Right ventricle myocardium inferior (tissue), 1 donor: Measurements from ENCODE around the gene CCDC18. TPM values are rescaled to one million over a fixed set of nuclear protein-coding genes. Genes with fewer than 3 reads are reported as not detected.
"Not testable (repeated sequence)": the region's sequence is repeated elsewhere in the genome, so short reads cannot be mapped to it uniquely, and the experiment has no call there.

Source experiments
- ATAC-seq: fragments of 200-7000 bp; cut with Tn5 transposase; one replicate; pipeline ENCODE4 v1.9.1; 2020; ENCODE audit warnings: mild to moderate bottlenecking, moderate library complexity
- DNase-seq: peaks from one replicate; pipeline ENCODE4 v3.0.0; 2021; ENCODE audit errors: missing footprints
- intact Hi-C: fragments of 100-400 bp; cut with DNase I; formaldehyde crosslinking; loops from one replicate; pipeline ENCODE4 v1.11.0; 2022
- long read RNA-seq: library from polyadenylated mRNA; unstranded; transcript quantifications from one replicate; pipeline ENCODE4 v2.0.0, GENCODE V29; 2021
- total RNA-seq: library from RNA; stranded (reverse); fragmentation: NEBNext Ultra II Directional; extraction: Animal tissue kit (Norgen Biotek cat#: 25700); gene quantifications from one replicate; pipeline ENCODE4 v1.2.1, GENCODE V29; 2021
- donor health status: DM: no; HTN: yes; CAD: no; lungs with severe emphysema.

The CCDC18 gene, protein sequence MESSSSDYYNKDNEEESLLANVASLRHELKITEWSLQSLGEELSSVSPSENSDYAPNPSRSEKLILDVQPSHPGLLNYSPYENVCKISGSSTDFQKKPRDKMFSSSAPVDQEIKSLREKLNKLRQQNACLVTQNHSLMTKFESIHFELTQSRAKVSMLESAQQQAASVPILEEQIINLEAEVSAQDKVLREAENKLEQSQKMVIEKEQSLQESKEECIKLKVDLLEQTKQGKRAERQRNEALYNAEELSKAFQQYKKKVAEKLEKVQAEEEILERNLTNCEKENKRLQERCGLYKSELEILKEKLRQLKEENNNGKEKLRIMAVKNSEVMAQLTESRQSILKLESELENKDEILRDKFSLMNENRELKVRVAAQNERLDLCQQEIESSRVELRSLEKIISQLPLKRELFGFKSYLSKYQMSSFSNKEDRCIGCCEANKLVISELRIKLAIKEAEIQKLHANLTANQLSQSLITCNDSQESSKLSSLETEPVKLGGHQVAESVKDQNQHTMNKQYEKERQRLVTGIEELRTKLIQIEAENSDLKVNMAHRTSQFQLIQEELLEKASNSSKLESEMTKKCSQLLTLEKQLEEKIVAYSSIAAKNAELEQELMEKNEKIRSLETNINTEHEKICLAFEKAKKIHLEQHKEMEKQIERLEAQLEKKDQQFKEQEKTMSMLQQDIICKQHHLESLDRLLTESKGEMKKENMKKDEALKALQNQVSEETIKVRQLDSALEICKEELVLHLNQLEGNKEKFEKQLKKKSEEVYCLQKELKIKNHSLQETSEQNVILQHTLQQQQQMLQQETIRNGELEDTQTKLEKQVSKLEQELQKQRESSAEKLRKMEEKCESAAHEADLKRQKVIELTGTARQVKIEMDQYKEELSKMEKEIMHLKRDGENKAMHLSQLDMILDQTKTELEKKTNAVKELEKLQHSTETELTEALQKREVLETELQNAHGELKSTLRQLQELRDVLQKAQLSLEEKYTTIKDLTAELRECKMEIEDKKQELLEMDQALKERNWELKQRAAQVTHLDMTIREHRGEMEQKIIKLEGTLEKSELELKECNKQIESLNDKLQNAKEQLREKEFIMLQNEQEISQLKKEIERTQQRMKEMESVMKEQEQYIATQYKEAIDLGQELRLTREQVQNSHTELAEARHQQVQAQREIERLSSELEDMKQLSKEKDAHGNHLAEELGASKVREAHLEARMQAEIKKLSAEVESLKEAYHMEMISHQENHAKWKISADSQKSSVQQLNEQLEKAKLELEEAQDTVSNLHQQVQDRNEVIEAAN (N-terminal part only)
- 3.9 TPM for total RNA-seq
- long read RNA-seq, result 0 reads

DNA sequence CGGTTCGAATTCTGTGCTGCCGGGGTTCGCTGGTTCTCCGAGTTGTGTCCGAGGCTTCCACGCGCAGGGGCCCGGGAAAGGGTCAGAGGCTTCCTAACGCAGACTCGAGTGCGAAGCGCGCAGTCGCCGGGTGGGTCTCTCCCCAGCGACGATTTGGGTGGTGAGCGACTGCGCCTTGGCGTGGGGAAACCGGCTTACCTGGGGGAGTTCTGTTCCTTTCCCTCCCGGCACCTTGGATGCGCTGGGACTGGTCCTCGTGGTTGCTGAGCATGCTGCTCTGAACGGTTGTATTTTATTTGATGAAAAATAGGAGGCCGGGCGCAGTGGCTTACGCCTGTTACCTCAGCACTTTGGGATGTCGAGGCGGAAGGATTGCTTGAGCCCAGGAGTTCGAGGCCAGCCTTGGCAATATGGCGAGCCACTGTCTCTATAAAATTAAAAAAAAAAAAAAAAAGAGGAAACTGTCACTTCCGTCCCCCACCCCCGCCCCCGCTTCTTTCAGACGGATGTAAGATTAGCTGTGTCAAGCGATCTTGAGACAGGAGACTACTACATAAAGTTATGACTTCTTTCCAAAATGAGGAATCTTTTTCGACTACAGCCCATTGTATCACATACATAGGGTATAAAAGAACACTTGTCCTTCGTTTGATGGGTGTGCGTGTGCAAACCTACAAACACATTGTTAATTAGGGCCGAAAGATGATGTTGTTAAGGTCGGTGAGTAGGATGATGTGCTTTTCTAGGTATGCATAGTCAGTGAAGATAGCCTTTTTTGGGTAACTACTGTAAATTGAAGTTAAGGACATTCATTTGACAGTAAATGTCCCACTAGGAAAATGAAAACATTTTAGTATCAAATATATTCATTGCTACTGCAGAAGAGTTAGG is at the start of gene CCDC18:
CCDC18 (plus strand) TSS at position 2 of the 891 bp plus-strand sequence. CDS start 2,638 bp downstream, outside the sequence.
- intact Hi-C loops, result loop anchor here (1.0 kb wide), 1 partner anchor 102 kb away; the partner anchor contains the start of gene MTF2
- DNase-seq (no peak), ATAC-seq (no peak)

DNA sequence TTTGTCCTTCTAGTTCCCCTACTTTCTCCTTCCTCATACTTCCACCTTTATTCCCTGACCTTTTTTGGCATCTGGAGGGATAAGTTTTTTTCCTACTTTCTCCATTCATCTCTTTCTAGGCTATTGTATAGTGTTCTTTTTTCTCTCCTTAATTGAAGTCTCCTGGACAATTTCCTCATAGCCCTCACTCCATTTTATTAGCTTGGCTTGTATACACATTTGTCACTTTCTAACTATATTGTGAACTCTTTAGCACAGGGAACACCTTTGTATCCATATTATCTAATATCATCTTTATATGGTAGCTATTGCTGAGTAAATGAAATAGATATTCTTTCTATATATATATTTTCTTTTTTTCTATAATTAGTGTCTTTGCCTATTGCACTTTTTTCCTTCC is 47.9 kb upstream of the CCDC18 start:
- intact Hi-C loops, result no loop called here
- DNase-seq (no peak), ATAC-seq (no peak)

DNA sequence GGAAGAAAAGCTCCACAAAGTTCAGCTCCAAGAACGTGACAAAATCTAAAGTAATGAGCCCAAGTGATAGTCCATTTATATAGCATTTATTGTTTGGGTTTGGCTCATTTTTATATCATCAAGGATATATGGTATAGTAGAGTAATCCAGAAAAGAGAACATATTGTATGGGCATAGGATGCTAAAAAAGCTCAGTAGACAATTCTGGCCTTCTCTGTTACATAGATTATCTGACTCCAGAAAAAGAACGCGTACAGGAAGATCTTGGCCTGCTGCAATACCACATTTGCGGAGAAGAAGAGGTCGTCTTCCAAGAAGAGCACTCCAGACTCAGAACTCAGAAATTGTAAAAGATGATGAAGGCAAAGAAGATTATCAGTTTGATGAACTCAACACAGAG is 44.1 kb upstream of the CCDC18 start:
- intact Hi-C loops, result no loop called here
- no peak for DNase-seq
- no peak for ATAC-seq

DNA sequence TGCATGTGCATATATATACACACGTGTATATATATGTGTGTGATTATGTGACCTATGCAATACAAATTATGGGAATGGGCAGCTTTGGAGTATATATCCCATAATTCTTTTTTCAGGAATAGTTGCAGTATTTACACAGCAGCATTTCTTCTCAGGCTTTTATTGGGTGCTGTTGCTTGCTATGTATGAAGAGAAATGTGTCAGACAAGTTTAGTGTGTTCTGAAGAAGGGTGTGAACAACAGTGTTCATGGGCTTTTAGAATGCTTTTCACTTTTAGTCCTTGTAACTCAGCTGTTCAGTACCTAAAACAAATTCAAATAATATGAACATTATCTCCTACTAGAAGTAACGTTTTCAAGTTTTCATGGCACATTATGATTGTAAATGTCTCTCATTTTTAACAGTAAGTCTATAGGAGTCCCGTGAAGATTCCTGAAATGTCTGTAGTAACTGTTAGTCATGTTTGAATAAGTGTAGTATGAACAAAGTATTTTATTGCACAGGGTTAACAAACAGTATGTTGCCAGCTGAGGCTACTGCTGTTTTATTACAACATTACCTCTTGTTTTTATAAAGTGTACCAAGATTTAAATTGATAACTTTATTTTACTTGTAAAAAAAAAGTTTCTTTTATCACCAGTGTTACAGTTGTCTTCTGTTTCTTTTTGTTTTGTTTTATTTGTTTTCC is 42.8 kb upstream of the CCDC18 start:
- intact Hi-C loops, result no loop called here
- DNase-seq (no peak), ATAC-seq (no peak)

DNA sequence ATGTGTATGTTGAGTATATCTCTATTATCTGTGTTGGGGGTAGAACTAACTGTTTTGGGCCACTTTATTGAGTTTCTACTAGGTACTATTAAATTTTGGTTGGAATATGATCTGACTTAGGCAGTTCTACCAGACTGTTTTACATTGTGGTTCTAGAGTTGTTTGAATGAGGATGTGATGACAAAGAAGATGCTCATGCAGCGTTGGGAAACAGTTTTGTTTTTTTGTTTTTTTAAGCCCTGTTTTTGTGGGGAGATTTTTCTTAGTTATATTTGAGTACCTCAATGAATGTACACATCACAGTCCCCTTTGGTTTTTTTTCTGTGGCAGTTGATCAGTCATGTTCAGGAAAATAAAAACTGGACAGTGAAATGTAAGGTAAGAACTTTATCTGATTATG is 40.4 kb upstream of the CCDC18 start:
- intact Hi-C loops, result no loop called here
- no peak for DNase-seq
- no peak for ATAC-seq

DNA sequence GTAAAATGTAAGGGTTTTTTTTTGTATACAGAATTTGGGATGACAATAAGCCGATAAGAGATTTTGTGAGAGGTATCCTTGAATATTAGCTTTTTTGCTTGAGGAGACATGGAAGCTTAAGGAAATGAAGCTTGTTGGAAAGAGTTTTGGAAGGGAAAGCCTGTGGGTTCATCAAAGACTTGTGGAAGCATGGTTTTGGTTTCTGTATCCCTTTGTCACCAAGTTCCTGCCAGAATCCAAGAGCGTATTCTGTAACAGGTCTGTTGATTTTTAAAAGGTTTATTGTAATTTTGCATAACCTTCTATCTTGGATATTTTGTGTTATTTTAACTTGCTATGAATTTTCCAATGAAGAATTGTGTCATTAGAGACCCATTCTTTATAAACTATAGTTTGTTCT is 38.4 kb upstream of the CCDC18 start:
- ATAC-seq (no peak), DNase-seq (no peak)
- intact Hi-C loops, result no loop called here

DNA sequence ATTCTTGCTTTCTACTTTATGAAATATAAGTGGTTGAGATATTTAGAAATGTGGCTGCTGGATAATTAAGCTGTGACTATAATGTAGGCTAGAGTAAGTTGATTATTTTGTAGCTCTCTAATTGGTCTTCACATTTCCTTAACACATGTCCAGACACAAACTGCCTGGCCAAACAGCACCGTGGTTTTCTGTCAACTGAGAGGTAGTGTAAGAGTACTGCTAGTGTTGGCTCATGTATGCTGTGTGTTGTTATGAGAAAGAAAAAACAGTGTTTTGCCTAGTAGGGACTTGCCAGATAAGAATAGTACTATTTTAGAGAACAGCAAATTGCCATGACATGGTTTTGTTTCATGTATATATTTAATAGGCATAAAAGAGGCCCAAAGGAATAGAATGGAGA is 37.4 kb upstream of the CCDC18 start:
- intact Hi-C loops, result no loop called here
- ATAC-seq (no peak), DNase-seq (no peak)

DNA sequence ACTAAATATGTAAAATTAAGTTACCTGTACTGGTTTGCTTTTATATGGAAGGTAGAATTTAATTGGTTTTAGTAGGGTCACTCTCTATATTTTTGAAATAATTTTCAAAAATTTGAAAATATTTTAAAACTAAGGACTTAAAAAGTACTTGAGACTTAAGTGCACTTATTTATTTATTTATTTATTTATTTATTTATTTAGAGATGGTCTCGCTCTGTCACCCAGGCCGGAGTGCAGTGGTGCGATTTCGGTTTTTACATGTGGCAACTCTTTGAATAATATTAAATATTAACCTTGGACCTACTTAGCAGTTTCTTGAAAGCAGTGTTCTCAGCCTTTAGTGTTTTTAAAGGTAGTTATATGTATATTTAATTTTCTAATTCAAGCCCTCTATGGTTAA is 36.8 kb upstream of the CCDC18 start:
- DNase-seq (no peak), ATAC-seq (no peak)
- intact Hi-C loops, result no loop called here

DNA sequence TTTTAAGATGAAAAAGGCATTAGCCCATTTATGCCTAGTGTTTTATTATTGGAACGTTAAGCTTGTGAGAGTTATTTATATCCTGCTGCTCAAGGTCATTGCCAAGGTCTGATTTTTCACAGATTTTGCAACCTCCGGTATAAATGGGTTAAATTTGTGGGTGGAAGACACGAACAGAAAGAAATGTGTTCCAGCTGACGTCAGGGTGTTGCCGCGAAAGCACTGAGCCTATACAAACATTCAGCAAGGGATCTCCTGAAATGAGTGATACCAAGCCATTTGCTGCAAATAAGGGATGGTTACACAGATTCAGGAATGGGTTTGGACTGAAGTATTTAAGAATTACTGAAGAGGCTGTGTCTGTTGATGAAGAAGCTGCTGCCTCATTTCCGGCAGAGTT is 32.5 kb upstream of the CCDC18 start:
- intact Hi-C loops, result no loop called here
- ATAC-seq, result no peak
- DNase-seq, result no peak

DNA sequence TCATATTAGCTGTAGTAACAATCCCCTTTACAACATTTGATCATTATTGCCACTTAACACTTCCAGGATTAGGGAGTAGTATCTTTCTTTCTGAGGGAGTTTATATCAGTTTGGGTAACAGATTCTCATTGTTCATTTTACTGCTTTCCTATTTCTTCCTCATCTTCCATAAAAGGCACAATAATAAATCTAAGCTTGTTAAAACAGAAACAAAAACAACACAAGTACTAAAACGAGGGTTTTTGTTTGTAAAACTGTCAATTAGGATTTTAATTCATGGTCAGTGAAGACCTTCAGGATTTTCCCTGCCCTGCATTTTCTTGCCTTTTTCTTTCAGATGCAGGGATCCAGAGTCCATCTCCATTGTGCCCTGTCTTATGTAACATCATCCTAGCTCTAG is 29.8 kb upstream of the CCDC18 start:
- no peak for DNase-seq
- no peak for ATAC-seq
- intact Hi-C loops, result no loop called here

DNA sequence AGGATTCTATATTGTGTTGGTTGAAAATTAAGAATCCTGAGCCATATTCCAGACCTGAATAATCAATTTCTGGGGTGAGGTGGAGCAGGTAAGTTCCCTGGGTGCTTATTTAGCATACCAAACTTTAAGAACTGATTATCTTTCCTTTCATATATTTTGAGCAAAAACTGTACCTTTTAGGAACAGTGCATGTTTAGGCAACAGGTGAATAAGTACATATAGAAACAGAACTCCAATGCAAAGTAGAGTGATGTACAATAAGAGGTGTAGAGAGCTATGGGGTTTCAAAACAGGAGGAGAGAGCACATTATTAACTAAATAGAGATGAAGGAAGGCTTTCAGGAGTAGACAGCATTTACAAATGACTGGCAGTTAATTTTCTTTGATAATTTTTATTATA is 29.1 kb upstream of the CCDC18 start:
- ATAC-seq, result no peak
- no peak for DNase-seq
- intact Hi-C loops, result no loop called here

DNA sequence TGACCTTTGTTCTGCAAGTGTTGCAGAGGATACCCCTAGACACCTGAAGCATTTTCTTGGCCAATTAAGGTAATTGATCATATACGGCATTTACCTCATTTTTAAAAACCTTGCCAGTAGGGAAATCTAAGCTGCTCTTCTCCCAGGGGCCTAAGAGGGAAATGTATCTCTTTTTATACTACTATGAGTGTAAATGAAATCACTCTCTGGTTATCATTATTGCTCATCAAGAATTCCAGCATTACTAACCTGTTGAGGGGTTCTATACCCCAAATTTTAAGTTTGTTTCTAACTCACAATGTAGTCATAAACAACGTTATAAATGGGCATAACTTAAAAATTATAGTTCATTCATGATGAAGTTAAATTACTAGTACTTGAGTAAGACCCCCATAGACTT is 27.7 kb upstream of the CCDC18 start:
- intact Hi-C loops, result no loop called here
- no peak for DNase-seq

DNA sequence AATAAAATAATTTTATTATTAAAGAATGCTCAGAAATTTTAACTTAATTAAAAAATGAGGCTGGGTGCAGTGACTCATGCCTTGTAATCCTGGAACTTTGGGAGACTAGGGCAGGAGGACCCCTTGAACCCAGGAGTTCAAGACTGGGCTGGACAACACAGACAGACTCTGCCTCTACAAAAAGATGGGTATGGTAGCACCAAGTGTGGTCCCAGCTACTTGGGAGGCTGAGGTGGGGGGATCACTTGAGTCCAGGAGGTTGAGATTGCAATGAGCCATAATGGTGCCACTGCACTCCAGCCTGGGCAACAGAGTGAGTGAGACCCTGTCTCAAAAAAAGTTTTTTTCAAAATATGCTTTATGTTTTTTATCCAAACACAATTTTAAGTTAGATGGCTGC is 25.6 kb upstream of the CCDC18 start:
- ATAC-seq (no peak), DNase-seq (no peak)
- intact Hi-C loops, result no loop called here

More for the DNA sequence above, 27.7 kb upstream of the CCDC18 start:
- no peak for ATAC-seq

DNA sequence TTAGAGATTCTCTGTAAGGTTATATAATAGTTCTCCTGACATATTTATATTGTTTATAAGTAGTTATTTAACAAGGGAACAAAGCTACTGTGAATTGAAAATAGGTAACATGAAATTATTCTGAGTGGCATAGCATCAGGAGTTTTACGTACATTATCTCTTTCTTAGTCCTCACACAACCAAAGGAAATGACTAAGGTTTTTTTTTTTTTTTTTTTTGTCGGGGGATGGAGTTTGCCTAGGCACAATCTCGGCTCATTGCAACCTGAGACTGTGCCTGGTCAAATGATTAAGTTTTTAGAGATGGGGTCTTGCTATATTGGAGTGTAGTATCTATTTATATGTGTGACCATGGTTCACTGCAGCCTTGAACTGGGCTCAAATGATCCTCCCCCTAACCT is 25.2 kb upstream of the CCDC18 start:
- DNase-seq (no peak), ATAC-seq (no peak)
- intact Hi-C loops, result no loop called here

DNA sequence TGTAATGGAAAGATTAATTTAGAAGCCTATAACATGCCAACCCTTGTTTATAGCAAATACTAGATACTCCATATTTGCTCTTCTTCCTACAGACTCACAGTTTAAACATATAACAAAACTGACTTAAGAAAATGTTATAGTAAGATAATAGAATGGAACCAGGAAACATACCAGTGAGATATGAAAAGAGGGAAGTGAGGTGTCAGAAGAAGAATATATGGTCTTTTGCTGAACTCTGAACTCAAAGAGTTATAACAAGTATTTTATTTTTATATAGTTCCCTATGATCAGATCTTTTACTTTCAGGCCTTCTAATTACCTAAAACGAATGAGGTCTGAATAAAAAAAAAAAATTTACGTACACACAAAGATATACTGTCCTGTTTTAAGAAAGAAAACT is 21.2 kb upstream of the CCDC18 start:
- ATAC-seq, result no peak
- intact Hi-C loops, result no loop called here
- no peak for DNase-seq

DNA sequence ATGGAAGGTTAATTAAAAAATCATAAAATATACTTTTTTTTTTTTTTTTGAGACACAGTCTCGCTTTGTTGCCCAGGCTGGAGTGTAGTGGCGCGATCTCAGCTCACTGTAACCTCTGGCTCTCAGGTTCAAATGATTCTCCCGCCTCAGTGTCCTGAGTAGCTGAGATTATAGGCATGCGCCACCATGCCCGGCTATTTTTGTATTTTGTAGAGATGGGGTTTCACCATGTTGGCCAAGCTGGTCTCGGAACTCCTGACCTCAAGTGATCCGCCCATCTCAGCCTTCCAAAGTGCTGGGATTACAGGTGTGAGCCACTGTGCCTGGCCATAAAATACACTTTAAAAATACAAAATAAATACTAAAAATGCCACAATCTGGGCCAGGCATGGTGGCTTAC is 17.2 kb upstream of the CCDC18 start:
- intact Hi-C loops, DNase-seq, ATAC-seq: not testable (repeated sequence)

DNA sequence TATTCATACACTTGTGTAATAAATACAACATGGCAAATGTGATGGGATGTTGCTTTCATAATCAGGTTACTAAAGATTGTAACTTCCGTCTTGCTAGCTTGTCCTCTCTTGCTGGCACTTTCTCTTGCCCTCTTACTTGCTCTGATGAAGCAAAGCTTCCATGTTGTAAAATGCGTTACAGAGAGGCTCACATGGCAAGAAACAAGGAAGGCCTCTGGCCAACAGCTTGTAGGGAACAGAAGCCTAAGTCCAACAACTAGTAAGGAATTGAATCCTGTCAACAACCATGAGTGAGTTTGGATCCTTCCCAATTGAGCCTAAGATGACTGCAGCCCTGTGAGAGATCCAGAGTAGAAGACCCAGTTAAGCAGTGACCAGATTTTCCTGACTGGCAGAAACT is 15.7 kb upstream of the CCDC18 start:
- ATAC-seq, result peak; percentile 74
- intact Hi-C loops, result no loop called here
- no peak for DNase-seq

DNA sequence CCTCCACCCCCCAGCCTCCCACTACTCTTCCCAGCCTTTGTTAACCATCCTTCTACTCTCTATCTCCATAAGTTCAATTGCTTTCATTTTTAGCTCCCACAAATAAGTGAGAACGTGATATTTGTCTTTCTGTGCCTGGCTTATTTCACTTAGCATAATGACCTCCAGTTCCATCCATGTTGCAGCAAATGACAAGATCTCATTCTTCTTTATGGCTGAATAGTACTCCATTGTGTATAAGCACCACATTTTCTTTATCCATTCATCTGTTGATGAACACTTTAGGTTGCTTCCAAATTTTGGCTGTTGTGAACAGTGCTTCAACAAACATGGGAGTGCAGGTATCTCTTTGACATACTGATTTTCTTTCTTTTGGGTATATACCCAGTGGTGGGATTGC is 14.6 kb upstream of the CCDC18 start:
- DNase-seq, intact Hi-C loops, ATAC-seq: not testable (repeated sequence)
